Activated CD4-positive, alpha-beta T cell treated with anti-CD3 and anti-CD28 coated beads for 48 hours (primary cell): ENCODE results near the gene NSD1.
"Not testable (repeated sequence)": the region's sequence is repeated elsewhere in the genome, so short reads cannot be mapped to it uniquely, and the experiment has no call there.

Experiments used
- DNase-seq: peaks from one replicate; pipeline ENCODE4 v3.0.0-alpha.2; 2020

NSD1 gene

DNA sequence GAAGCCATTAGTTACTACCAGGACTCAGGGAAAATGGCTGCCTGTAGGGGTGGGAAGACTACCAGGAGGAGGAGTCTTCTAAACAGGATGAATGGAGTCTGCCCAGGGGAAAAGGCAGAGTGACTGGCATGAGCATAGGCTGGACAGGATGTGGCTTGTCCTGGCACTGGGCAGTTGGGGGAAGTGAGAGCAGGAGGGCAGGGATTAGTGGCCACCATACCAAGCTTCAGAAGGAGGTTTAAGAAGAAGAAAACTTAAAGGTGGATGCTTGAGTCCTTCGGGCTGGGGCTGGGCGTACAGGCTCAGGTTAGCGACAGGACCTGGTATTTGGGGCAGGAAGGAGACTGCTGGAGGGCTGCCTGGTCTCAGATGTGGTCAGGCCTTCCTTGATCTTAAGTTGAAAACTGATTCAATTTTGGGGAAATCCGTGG lies 5.0 kb upstream of the NSD1 start:
- no peak for DNase-seq

DNA sequence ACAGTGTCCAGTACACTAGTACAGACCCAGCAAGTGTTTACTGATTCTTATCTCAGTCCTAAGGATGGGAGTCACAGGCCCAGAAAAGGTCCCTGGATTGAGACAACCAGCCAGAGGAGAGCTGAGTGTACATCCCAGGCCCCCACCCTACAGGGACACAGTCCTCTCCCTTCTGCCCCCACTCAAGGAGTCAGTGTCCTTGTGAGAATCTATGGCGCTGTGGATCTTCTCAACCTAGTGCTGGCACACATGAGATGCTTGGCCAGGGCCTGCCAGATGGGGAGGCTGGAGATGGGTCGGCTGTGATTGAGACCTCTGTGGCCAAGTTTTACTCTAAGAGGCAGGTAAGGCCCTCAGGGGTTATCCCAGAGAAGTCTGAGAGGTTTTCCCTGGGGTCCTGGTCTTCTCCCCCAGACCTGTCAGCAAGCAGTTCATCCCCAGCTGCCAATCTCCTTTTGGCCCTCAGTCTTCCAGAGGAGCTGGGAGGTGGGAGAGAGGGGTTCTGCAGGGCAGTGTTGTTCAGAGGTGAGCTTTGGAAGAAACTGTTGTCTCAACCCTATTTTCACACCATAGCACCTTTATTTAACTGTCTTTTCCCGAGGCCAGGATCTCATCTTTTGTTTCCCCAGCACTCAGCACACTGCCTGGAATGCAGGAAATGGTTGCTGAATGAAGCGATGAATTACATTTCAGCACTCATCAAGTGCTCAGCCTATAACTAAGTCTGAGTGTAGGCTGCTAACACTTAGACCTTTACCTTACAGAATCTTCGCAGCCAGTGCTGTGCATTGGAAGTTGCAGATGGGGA lies 3.2 kb upstream of the NSD1 start:
- DNase-seq, result no peak

DNA sequence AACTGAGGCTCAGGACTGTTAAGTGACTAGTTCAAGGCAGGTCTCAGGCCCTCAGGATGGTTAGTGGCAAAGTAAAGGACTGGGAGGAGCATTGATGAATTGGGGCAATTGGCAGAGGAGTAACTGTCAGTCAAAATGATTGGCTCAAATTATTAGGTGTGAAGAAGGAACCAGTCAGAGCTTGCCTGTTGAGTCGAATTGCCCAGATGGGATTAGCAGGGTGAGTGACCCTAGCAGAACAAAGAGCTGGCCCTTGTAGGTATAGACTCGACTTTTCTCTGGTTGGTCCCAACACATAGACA lies 2.6 kb upstream of the NSD1 start:
- DNase-seq, result no peak

DNA sequence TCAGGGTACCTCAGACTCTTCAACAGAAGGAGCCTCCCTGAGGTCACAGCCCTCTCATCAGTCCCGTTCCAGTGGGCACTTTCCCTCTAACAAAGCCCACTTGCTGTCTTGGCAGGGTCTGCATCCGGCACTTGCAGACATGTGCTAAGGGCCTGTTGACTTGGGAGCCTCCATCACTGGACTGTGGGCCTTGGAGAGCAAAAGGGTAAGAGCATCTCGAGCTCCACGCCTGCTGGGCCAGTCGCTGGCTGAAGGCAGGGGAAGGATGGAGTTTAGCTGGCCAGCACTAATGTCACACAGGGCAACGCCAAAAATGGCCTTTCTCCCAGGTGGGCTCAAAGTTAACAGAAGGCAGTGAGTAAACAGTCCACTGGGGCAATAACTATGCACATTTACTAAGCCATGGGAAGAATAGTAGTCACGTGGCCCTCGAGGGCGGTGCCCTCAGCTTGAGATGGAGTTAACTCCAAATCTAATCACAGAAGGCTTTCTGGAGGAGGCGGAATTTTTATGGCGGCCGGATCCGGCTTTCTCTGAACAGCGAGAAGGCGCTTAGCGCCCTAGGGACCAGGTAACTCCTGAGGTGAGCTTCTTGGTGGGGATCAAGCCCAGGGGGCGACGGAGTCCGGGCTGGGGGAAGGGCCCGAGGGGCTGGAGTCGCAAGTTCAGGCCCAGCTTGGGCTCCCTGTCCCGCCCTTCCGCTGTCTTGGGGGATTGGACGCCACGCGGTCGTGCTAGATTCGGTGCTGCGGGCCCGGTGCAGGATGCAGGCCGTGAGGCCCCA lies 2.0 kb upstream of the NSD1 start:
- no peak for DNase-seq

DNA sequence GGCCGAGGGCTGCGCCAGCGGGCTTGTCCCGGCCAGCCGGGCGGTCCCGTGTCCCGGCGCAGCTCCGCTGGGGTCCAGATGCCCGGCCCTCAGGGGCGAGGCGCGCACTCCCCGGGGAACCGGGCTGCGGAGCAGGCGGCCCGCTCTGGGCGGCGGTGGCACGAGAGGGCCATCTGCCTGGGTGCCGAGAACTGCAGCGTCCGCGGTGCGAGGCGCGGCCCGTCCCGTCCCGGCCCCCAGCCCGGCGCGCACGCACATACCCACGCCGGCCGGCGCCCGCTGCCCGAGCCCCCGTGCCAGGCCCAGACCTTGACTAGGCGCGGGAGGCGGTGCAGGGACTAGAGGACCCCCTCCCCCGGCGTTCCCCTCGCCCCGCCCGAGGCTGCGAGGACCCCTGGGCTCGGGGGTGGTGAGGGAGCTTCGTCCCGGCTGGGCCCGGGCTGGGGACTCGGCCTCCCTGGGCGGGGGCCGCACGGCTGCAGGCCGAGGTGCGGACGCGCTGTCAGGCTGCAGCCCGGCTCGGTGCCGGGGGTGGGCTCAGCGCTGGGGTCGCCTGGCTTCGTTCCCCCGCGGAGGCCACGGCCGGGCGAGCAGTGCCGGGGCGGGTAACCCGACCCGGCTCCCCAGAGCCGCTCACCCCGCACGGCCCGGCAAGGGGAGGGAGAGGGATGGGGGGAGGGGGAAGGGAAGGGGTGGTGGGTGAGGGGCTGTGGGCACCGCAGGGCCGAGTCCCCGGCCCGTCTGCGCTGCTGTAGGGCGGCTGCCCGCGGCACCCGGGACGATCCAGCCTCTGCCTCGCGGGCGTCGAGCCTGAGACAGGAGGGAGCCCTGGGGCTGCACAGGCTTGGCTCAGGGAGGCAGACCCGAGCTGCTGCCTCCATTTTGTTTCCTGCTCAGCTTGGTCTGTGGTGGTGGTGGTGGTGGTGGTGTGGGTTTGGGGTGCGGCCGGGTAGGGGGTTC lies 1.2 kb upstream of the NSD1 start:
- DNase-seq, result peak; percentile 58

DNA sequence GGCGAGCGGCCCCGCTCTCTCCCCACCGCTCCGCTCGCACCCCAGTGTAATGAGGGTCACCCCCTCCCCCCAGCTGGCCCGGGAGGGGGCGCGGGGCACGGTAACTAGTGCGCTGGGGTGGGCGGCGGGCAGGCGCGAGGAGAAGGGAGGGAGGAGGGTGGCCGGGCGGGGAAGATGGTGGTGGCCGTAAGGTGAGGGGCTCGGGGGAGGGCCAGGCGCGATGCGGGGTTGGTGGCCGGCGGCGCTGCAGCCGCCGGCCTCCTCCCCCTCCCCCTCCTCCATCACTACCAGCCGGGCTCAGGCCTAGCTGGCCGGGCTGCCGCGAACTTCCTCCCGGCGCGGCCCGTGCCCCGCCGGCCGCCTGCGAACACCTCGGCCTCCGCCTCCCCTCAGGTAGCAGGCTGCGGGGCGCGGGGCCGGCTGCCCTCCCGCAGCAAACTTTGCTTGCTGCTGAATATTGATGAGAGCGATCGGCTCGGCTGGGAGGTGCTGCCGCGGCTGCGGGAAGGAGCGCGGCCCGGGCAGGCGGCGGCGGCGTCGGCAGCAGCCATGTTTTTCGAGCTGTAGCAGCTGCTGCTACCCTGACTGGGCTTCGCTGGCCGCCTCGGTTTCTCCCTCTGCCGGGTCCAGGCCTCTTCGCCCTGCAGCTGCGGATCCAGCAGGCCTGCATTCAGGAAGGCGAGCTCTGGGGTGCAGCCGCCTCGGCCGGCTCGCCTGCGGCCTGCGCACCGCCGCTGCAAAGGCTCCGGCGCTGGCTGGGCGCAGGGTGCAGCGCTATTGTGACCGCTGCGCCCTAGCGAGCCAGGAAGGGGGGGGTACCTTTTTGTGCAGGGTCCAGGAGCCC lies 502 bp downstream of the NSD1 start:
- DNase-seq, result peak; percentile 59

DNA sequence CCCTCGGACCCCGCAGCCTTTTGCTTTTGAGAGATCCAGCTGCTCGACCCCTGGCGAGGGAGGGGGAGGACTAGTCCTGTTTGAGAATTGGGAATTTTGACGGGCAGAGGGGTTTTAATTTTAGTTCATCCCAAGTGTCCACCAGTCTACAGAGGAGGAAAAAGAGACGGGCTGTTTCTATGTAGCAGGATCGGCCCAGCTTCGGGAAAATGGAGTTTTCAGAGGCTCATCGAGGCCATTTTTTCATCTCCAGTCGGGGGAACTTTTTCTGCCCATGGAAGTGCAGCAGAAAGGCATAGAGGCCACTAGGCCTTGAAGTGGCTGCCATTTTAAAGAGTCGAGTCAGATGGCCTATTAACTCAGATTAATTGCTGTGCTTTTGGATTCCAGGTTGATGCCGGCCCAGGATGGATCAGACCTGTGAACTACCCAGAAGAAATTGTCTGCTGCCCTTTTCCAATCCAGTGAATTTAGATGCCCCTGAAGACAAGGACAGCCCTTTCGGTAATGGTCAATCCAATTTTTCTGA lies 1.2 kb downstream of the NSD1 start:
- no peak for DNase-seq

DNA sequence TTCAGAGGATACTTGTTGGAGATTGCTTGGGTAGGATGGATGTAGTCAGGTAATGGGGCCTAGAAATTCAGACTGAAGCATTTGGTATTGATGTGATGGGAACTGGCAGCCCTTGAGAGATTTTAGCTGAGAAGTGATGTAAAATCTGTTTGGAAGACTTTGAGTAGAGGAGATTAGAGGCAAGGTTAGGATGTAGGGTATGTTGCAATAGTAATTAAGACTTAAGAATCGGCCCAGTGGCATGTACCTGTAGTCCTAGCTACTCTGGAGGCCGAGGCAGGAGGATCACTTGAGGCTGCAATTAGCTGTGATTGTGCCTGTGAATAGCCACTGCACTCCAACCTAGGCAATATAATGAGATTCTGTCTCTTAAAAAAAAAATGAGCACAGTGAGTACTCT lies 6.7 kb downstream of the NSD1 start:
- DNase-seq, result no peak

DNA sequence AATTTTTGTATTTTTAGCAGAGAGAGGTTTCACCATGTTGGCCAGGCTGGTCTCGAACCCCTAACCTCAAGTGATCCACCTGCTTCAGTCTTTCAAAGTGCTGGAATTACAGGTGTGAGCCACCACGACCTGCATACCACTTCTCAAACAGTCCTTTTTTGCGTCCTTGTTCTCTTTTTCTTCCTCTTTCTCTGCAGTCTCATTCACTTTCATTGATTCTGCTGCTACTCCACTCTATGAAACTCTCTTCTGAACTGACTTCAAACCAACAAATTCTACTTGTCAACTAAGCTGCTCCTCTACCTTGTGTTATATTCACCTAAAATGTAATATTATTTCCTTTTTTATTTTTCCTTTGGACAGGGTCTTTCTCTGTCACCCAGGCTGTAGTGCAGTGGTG lies 7.9 kb downstream of the NSD1 start:
- no peak for DNase-seq

DNA sequence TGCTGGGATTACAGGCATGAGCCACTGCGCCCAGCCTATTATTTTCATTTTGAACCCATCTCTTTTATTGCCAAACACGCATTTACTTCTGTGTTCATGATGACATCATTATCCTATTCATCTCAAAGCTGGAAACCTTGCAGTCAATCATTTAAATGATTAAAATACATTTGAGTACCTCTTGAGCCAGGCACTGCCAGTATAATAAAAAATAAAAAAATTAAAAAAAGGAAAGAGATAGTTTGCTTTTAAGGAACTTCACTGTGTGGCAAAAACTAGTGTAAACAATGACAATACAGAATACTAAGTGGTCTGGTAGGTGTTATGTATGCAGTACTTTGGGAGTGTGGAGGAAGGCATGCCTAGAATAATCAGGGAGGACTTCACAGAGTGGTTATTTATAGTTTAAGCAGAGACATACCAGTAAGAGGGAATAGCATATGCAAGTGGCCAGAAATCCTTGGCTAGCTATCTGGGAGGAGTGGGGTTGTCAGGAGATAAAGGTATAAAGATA lies 8.6 kb downstream of the NSD1 start:
- DNase-seq, result no peak

DNA sequence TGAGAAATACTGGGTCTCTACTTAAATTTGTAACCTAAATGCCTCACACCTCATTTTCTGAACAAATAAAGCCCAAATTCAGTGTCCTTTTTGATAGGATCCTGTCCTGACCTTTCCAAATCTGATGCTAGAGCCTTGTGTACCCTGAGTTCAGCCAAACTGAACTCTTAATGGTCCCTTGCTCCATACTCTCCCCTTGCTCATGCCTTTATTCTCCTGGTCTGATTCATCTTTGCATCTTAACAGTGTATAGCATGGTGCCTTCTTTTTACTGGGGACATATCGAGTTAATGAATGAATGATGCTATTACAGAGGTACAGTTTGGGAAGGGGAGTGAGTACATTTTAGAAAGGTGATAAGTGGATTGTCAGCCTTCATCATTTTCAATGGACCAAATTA lies 9.2 kb downstream of the NSD1 start:
- no peak for DNase-seq

DNA sequence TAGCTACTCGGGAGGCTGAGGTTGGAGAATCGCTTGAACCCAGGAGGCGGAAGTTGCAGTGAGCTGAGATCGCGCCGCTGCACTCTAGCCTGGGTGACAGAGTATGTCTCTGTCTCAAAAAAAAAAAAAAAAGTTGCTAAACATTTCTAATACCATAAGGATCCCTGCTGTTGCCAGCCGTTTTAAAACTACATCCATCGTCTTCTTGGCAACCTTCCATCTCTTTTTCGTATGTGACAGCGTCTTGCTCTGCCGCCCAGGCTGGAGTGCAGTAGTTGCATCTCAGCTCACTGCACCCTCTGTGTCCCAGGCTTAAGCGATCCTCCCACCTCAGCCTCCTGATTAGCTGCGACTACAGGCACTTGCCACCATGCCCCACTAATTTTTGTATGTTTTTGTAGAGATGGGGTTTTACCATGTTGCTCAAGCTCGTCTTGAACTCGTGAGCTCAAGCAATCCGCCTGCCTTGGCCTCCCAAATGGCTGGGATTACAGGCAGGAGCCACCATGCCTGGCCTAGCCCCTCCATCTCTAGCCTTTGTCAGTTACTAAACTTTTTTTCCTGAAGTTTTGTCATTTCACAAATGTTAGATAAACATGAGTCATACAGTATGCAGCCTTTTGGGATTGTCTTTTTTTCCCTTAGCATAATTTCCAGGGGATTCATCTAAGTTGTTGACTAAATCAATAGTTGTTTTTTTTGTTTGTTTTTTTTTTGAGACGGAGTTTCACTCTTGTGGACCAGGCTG lies 13.5 kb downstream of the NSD1 start:
- DNase-seq, result no peak

DNA sequence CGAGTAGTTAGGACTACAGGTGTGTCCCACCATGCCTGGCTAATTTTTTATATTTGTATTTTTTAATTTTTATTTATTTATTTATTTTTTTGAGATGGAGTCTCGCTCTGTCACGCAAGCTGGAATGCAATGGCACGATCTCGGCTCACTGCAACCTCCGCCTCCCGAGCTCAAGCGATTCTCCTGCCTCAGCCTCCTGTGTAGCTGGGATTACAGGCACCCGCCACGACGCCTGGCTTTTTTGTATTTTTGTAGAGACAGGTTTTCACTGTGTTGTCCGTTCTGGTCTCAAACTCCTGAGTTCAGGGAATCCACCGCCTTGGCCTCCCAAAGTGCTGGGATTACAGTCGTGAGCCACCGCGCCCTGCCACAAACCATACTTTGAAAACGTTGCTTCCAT lies 16.5 kb downstream of the NSD1 start:
- not testable (repeated sequence) for DNase-seq

DNA sequence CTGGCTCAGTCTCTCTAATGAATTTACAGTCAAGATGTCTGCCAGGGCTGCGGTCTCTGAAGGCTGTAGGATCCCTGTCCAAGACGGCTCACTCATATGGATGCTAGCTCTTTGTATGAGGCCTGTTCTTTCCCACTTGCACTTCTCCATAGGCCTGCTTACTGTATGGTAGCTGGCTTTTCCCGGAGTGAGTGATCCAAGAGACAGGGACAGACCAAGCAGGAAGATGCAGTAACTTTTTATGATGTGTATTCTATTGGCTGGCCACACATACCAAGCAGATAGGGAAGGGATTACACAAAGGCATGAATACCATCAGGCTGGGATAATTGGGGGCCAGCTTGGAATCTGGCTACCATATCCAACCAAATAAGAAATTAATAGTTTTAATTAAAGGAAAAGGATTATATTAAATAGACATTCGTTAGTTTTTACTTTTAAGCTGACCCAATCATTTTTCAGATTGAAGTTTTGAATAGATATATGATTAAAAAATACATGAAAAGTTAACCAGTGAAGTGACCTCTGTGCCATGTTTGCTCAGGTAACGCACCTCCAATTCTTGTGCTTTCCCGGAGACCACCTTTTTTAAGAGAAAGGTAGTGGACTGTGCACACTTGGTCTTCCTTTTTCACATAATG lies 20.6 kb downstream of the NSD1 start:
- DNase-seq, result no peak

DNA sequence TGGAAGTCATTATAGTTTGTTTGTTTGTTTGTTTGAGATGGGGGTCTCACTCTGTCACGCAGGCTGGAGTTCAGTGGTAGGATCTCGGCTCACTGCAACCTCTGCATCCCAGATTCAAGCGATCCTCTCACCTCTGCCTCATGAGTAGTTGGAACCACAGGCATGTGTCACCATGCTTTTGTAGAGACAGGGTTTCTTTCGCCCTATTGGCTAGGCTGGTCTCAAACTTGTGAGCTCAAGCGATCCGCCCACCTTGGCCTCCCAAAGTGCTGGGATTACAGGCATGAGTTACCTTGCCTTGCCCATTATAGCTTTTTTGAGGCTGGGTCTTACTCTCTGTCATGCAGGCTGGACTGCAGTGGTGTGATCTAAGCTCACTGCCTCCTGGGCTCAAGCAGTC lies 28.8 kb downstream of the NSD1 start:
- no peak for DNase-seq

DNA sequence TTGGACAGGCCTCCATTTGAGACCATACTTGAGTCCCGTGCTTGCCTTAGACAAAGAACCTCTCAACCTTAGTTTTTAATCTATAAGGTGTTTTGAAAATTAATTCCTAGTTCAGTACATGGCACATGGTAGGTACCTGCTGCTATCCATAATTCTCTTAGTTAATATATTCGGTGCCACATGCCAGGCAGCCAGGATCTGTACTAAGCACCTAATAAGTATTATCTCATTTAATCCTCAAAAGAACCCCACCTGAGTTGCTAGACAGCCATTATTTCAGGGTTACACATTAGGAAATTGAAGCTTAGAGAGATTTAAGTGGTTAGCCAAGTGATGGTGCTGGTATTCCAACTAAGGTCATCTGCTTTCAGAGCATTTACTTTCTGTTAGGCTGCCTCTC lies 29.9 kb downstream of the NSD1 start:
- DNase-seq, result no peak

DNA sequence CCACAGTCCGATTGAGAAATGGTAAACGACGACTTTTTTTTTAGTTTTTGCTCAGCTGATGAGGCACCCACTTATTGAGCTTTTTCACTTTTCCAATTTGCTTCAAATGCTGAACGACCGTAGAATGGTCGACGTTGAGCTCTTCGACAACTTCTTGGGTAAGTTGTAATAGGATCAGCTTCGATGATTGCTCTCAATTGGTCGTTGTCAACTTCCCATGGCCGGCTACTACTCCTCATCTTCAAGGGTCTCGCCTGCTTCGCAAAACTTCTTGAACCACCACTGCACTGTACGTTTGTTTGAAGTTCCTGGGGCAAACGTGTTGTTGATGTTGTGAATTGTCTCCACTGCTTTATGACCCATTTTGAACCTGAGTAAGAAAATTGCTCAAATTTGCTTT lies 35.7 kb downstream of the NSD1 start:
- no peak for DNase-seq

DNA sequence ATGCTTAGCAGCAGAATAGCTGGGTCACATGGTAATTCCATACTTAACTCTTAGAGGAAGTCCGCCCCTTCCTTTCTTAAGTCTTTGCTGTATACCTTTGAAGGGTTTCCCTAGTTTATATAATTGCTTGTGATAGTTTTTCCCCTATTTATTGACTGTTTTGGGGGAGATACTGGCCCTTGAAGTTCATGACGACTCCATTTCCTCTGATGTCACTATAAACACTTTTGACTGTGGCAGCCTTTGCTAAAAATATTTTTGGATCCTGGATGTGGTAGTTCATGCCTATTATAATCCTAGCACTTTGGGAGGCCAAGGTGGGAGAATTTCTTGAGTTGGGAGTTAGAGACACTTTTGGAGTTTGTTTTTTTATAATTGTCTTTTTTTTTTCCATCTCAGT lies 38.4 kb downstream of the NSD1 start:
- no peak for DNase-seq

DNA sequence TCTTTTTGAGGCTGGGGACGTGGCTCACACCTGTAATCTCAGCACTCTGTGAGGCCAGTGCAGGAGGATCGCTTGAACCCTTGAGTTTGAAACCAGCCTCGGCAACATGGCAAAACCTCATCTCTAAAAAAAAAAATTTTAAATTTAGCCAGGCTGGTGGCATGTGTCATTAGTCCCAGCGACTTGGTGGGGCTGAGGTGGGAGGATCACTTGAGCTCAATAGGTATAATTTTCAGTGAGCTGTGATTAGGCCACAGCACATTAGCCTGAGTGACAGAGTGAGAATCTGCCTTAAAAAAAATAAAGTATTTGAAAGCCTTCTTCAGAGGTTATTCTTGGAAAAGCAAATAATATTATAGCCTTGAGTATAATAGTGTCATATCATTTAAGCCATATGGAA lies 41.8 kb downstream of the NSD1 start:
- no peak for DNase-seq

DNA sequence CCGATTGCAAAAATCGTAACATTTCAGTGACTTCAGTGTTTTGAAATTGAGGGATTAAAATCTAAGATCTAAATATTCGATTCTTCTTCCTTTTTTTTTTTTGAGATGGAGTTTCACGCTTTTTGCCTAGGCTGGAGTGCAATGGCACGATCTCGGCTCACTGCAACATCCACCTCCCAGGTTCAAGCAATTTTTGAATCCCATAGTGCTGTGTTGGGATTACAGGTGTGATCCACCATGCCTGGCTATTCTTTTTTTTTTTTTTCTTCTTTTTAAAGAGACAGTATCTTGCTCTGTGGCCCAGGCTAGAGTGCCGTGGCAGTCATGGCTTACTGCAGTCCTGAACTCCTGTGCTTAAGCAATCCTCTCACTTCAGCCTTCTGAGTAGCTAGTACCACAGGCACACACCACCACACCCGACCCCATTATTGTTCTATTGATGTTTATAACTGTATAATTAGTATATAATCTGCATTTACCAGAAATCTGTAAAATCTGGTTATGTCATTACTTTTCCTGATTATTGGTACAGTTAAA lies 42.7 kb downstream of the NSD1 start:
- DNase-seq, result no peak
